ENCODE data around the gene ATP8B1.

GRCh38 chr18:57764995-57765394 lies 38.1 kb downstream of the ATP8B1 start:
- TF ChIP-seq CTCF (IDR thresholded peaks at IDR 0.05; ENCODE audit: insufficient read depth, low read length, poor library complexity, severe bottlenecking): no peak
- TF ChIP-seq EZH2phosphoT487 (conservative IDR thresholded peaks at IDR 0.05; ENCODE audit: low read length): no peak

All from SU-DHL-6 (cell line).